GM12878 (cell line): ENCODE results near the gene MORN4.
"Not testable (repeated sequence)": the region's sequence is repeated elsewhere in the genome, so short reads cannot be mapped to it uniquely, and the experiment has no call there.

ENCODE experiments used
- EP300 ChIP-seq, 2 experiments: fragments of 150-350 bp in 1 of 2; IDR thresholded peaks; 2 replicates each; pipeline ENCODE4 v1.6.1; 2011 to 2012; ENCODE audit warnings: low read depth in 2 of 2, low read length in 2 of 2, borderline replicate concordance in 1 of 2, improper control_type of control experiment in 1 of 2, inconsistent platforms in 1 of 2; ENCODE audit not compliant: control insufficient read depth in 1 of 2
- ETV6 ChIP-seq, 2 experiments: fragments of 450-650 bp in 1 of 2; IDR thresholded peaks in 1 of 2; conservative IDR thresholded peaks in 1 of 2; 2 replicates each; pipeline ENCODE4 v1.6.1; 2014; ENCODE audit warnings: antibody characterized with exemption in 1 of 2, borderline replicate concordance in 1 of 2, low read depth in 1 of 2, mild to moderate bottlenecking in 1 of 2, moderate library complexity in 1 of 2
- JUND ChIP-seq: IDR thresholded peaks from 2 replicates; pipeline ENCODE4 v1.6.1; 2012; ENCODE audit warnings: low read depth, mild to moderate bottlenecking, low read length, improper control_type of control experiment, moderate library complexity
- MTA2 ChIP-seq: fragments of 450-650 bp; IDR thresholded peaks from 2 replicates; pipeline ENCODE4 v1.6.1; 2016; ENCODE audit warnings: low read depth, mild to moderate bottlenecking, moderate library complexity
- POLR2AphosphoS5 ChIP-seq: IDR thresholded peaks from 2 replicates; pipeline ENCODE4 v1.6.1; 2011; ENCODE audit warnings: mild to moderate bottlenecking, low read length, inconsistent platforms
- TBL1XR1 ChIP-seq: IDR thresholded peaks from 2 replicates; pipeline ENCODE4 v1.6.1; 2012; ENCODE audit warnings: low read depth, low read length, improper control_type of control experiment
- TF ChIP-seq, protein P1 (sequence below): IDR thresholded peaks from 2 replicates; pipeline ENCODE4 v1.6.1; 2011; ENCODE audit warnings: borderline replicate concordance, low read depth, mild to moderate bottlenecking, moderate library complexity, low read length; ENCODE audit not compliant: insufficient read depth, poor library complexity, severe bottlenecking
- TF ChIP-seq, protein P2 (sequence below), 3 experiments: IDR thresholded peaks in 2 of 3; conservative IDR thresholded peaks in 1 of 3; 2 replicates each; pipeline ENCODE4 v1.5.1; 2011; ENCODE audit warnings: low read depth in 3 of 3, low read length in 3 of 3, mild to moderate bottlenecking in 3 of 3, control low read depth in 2 of 3, moderate library complexity in 2 of 3, inconsistent platforms in 1 of 3, mixed read lengths in 1 of 3; ENCODE audit not compliant: control insufficient read depth in 2 of 3, insufficient read depth in 1 of 3; ENCODE audit errors: extremely low read depth in 1 of 3

DNA sequence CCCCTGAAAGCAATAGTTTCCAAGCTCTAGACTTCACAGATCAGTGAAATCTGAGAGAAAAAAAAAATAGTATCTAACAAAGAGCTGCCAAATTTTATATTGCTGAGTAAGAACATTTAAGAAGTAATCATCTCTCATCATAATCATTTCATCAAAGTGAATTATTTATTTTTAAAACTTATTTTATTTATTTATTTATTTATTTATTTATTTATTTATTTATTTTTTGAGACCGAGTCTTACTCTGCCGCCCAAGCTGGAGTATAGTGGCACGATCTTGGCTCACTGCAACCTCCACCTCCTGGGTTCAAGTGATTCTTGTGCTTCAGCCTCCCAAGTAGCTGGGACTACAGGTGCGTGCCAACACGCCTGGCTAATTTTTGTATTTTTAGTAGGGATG is 56.8 kb downstream of the MORN4 start:
- not testable (repeated sequence) for TF ChIP-seq MTA2; JUND; ETV6 (conservative IDR thresholded peaks at IDR 0.05 in 1 of 2, IDR thresholded peaks at IDR 0.05 in 1 of 2; ENCODE audit: borderline replicate concordance in 1 of 2, low read depth in 1 of 2); POLR2AphosphoS5; EP300 (IDR thresholded peaks at IDR 0.05; ENCODE audit: borderline replicate concordance in 1 of 2, control insufficient read depth in 1 of 2, low read depth in 2 of 2, low read length in 2 of 2); TBL1XR1
- TF ChIP-seq, protein P1, sequence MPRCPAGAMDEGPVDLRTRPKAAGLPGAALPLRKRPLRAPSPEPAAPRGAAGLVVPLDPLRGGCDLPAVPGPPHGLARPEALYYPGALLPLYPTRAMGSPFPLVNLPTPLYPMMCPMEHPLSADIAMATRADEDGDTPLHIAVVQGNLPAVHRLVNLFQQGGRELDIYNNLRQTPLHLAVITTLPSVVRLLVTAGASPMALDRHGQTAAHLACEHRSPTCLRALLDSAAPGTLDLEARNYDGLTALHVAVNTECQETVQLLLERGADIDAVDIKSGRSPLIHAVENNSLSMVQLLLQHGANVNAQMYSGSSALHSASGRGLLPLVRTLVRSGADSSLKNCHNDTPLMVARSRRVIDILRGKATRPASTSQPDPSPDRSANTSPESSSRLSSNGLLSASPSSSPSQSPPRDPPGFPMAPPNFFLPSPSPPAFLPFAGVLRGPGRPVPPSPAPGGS, result not testable (repeated sequence)
- TF ChIP-seq, protein P2, sequence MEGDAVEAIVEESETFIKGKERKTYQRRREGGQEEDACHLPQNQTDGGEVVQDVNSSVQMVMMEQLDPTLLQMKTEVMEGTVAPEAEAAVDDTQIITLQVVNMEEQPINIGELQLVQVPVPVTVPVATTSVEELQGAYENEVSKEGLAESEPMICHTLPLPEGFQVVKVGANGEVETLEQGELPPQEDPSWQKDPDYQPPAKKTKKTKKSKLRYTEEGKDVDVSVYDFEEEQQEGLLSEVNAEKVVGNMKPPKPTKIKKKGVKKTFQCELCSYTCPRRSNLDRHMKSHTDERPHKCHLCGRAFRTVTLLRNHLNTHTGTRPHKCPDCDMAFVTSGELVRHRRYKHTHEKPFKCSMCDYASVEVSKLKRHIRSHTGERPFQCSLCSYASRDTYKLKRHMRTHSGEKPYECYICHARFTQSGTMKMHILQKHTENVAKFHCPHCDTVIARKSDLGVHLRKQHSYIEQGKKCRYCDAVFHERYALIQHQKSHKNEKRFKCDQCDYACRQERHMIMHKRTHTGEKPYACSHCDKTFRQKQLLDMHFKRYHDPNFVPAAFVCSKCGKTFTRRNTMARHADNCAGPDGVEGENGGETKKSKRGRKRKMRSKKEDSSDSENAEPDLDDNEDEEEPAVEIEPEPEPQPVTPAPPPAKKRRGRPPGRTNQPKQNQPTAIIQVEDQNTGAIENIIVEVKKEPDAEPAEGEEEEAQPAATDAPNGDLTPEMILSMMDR (IDR thresholded peaks at IDR 0.05 in 2 of 3, conservative IDR thresholded peaks at IDR 0.05 in 1 of 3; ENCODE audit: control insufficient read depth in 2 of 3, extremely low read depth in 1 of 3, insufficient read depth in 1 of 3, low read depth in 3 of 3, low read length in 3 of 3), result not testable (repeated sequence)
